Activated T-cell treated with anti-CD3 and anti-CD28 coated beads, Interleukin-2, amount 50 U/mL, for 4 hours (primary cell): Measurements from ENCODE around the gene CD2AP. TPM values are rescaled to one million over a fixed set of nuclear protein-coding genes. Genes with fewer than 3 reads are reported as not detected.

Experiments
- ATAC-seq, 2 donors: fragments of 200-7000 bp; cut with Tn5 transposase; one replicate each; pipeline ENCODE4 v1.10.0; 2021
- DNase-seq: peaks from one replicate; pipeline ENCODE4 v3.0.0-alpha.2; 2020
- H3K27me3 Mint-ChIP-seq: one replicate; pipeline ENCODE4 v1.8.0; 2021; ENCODE audit warnings: low read depth, mixed read lengths
- H3K36me3 Mint-ChIP-seq: one replicate; pipeline ENCODE4 v1.8.0; 2022; ENCODE audit warnings: mixed read lengths; ENCODE audit not compliant: insufficient read depth
- H3K4me1 Mint-ChIP-seq: one replicate; pipeline ENCODE4 v1.8.0; 2021; ENCODE audit warnings: low read depth, mixed read lengths
- H3K4me3 Mint-ChIP-seq: one replicate; pipeline ENCODE4 v1.8.0; 2021; ENCODE audit warnings: mild to moderate bottlenecking, moderate library complexity, mixed read lengths
- H3K9me3 Mint-ChIP-seq: one replicate; pipeline ENCODE4 v1.8.0; 2021; ENCODE audit warnings: mixed read lengths
- total RNA-seq, 3 donors: library from RNA; stranded (reverse); gene quantifications; one replicate each; pipeline ENCODE4 v1.2.1, GENCODE V29; 2021

The CD2AP gene
- total RNA-seq, 3 donors from 2014 or later, result 25.9 to 31.3 (median 28.8) TPM

- ATAC-seq, result no peak
Observed at GRCh38 chr6:47495954-47496545, 18.5 kb downstream of the CD2AP start.

GRCh38 chr6:47496935-47497579 is 19.5 kb downstream of the CD2AP start:
- DNase-seq (no peak), ATAC-seq (no peak)
- Mint-ChIP-seq H3K36me3 (peaks cover 4% of the 10 kb centered on the region), H3K4me3 (no peak overlapping the region), H3K4me1 (peaks cover 77% of the 10 kb centered on the region), H3K27me3 (no peaks in the 10 kb centered on the region), H3K9me3 (no peaks in the 10 kb centered on the region)

More at GRCh38 chr6:47495954-47496545, 18.5 kb downstream of the CD2AP start:
- DNase-seq, result no peak
- peaks cover 71% of the 10 kb centered on the region for H3K4me1 Mint-ChIP-seq
- no peaks in the 10 kb centered on the region for H3K27me3 Mint-ChIP-seq
- H3K9me3 Mint-ChIP-seq, result no peaks in the 10 kb centered on the region
- peaks cover 4% of the 10 kb centered on the region for H3K36me3 Mint-ChIP-seq
- no peak overlapping the region for H3K4me3 Mint-ChIP-seq

- no peak for ATAC-seq
- peaks cover 42% of the 10 kb centered on the region for H3K4me1 Mint-ChIP-seq
- H3K9me3 Mint-ChIP-seq, result peaks cover 5% of the 10 kb centered on the region
- H3K27me3 Mint-ChIP-seq, result no peaks in the 10 kb centered on the region
- no peak for DNase-seq
- no peak overlapping the region for H3K4me3 Mint-ChIP-seq
- H3K36me3 Mint-ChIP-seq, result peaks cover 20% of the 10 kb centered on the region
Observed at GRCh38 chr6:47502920-47503319, 25.3 kb downstream of the CD2AP start.

- Mint-ChIP-seq H3K4me3 (no peak overlapping the region), H3K27me3 (no peaks in the 10 kb centered on the region), H3K4me1 (peaks cover 24% of the 10 kb centered on the region), H3K36me3 (peaks cover 34% of the 10 kb centered on the region), H3K9me3 (peaks cover 11% of the 10 kb centered on the region)
- no peak for ATAC-seq
- no peak for DNase-seq
Observed at GRCh38 chr6:47509937-47510336, 32.3 kb downstream of the CD2AP start.

- H3K9me3 Mint-ChIP-seq, result peaks cover 6% of the 10 kb centered on the region
- H3K36me3 Mint-ChIP-seq, result peaks cover 29% of the 10 kb centered on the region
- no peaks in the 10 kb centered on the region for H3K27me3 Mint-ChIP-seq
- ATAC-seq, result no peak
- H3K4me3 Mint-ChIP-seq, result no peak overlapping the region
- peaks cover 19% of the 10 kb centered on the region for H3K4me1 Mint-ChIP-seq
- no peak for DNase-seq
Observed at GRCh38 chr6:47512872-47513271, 35.3 kb downstream of the CD2AP start.

GRCh38 chr6:47519279-47519678 is 41.7 kb downstream of the CD2AP start:
- Mint-ChIP-seq H3K27me3 (no peaks in the 10 kb centered on the region), H3K4me1 (peaks cover 32% of the 10 kb centered on the region), H3K9me3 (no peaks in the 10 kb centered on the region), H3K36me3 (peaks cover 10% of the 10 kb centered on the region), H3K4me3 (no peak overlapping the region)
- ATAC-seq, result no peak
- DNase-seq, result no peak

GRCh38 chr6:47520282-47520681 is 42.7 kb downstream of the CD2AP start:
- ATAC-seq, result no peak
- Mint-ChIP-seq H3K4me3 (no peak overlapping the region), H3K9me3 (no peaks in the 10 kb centered on the region), H3K4me1 (peaks cover 29% of the 10 kb centered on the region), H3K36me3 (peaks cover 8% of the 10 kb centered on the region), H3K27me3 (no peaks in the 10 kb centered on the region)
- no peak for DNase-seq

GRCh38 chr6:47521961-47522360 is 44.4 kb downstream of the CD2AP start:
- H3K4me1 Mint-ChIP-seq, result peaks cover 32% of the 10 kb centered on the region
- no peaks in the 10 kb centered on the region for H3K9me3 Mint-ChIP-seq
- DNase-seq (no peak), ATAC-seq (no peak)
- no peak overlapping the region for H3K4me3 Mint-ChIP-seq
- peaks cover 8% of the 10 kb centered on the region for H3K36me3 Mint-ChIP-seq
- no peaks in the 10 kb centered on the region for H3K27me3 Mint-ChIP-seq

GRCh38 chr6:47524136-47524845 is 46.7 kb downstream of the CD2AP start:
- no peak for ATAC-seq
- H3K36me3 Mint-ChIP-seq, result peaks cover 18% of the 10 kb centered on the region
- peaks cover 36% of the 10 kb centered on the region for H3K4me1 Mint-ChIP-seq
- no peaks in the 10 kb centered on the region for H3K9me3 Mint-ChIP-seq
- H3K27me3 Mint-ChIP-seq, result no peaks in the 10 kb centered on the region
- no peak overlapping the region for H3K4me3 Mint-ChIP-seq
- no peak for DNase-seq

- H3K4me1 Mint-ChIP-seq, result peaks cover 33% of the 10 kb centered on the region
- H3K36me3 Mint-ChIP-seq, result peaks cover 24% of the 10 kb centered on the region
- H3K9me3 Mint-ChIP-seq, result no peaks in the 10 kb centered on the region
- DNase-seq, result no peak
- no peak for ATAC-seq
- H3K27me3 Mint-ChIP-seq, result no peaks in the 10 kb centered on the region
- H3K4me3 Mint-ChIP-seq, result no peak overlapping the region
Observed at GRCh38 chr6:47525330-47526057, 47.9 kb downstream of the CD2AP start.

- Mint-ChIP-seq H3K27me3 (no peaks in the 10 kb centered on the region), H3K4me1 (peaks cover 29% of the 10 kb centered on the region), H3K36me3 (peaks cover 27% of the 10 kb centered on the region), H3K9me3 (no peaks in the 10 kb centered on the region), H3K4me3 (no peak overlapping the region)
- DNase-seq (no peak), ATAC-seq (no peak)
Observed at GRCh38 chr6:47527274-47527673, 49.7 kb downstream of the CD2AP start.

GRCh38 chr6:47529734-47530133 is 52.1 kb downstream of the CD2AP start:
- H3K9me3 Mint-ChIP-seq, result no peaks in the 10 kb centered on the region
- ATAC-seq (no peak), DNase-seq (no peak)
- H3K27me3 Mint-ChIP-seq, result no peaks in the 10 kb centered on the region
- H3K36me3 Mint-ChIP-seq, result peaks cover 34% of the 10 kb centered on the region
- H3K4me3 Mint-ChIP-seq, result no peak overlapping the region
- H3K4me1 Mint-ChIP-seq, result peaks cover 27% of the 10 kb centered on the region

- no peak for ATAC-seq
- Mint-ChIP-seq H3K4me3 (no peak overlapping the region), H3K27me3 (no peaks in the 10 kb centered on the region), H3K9me3 (no peaks in the 10 kb centered on the region), H3K4me1 (peaks cover 13% of the 10 kb centered on the region), H3K36me3 (peaks cover 24% of the 10 kb centered on the region)
- no peak for DNase-seq
Observed at GRCh38 chr6:47532981-47533585, 55.5 kb downstream of the CD2AP start.

GRCh38 chr6:47534063-47534462 is 56.5 kb downstream of the CD2AP start:
- ATAC-seq (no peak), DNase-seq (no peak)
- Mint-ChIP-seq H3K36me3 (peaks cover 26% of the 10 kb centered on the region), H3K4me1 (peaks cover 11% of the 10 kb centered on the region), H3K4me3 (no peak overlapping the region), H3K9me3 (no peaks in the 10 kb centered on the region), H3K27me3 (no peaks in the 10 kb centered on the region)
